Colonic mucosa (tissue), 4 donors: ENCODE results near the gene TAF1. TPM values are rescaled to one million over a fixed set of nuclear protein-coding genes. Genes with fewer than 3 reads are reported as not detected.

ENCODE experiments used
- DNase-seq: peaks from one replicate; pipeline ENCODE4 v3.0.0-alpha.2; 2020
- H3K27ac ChIP-seq: fragments of 200-600 bp; one replicate; pipeline ENCODE4 v1.8.0; 2021
- H3K27me3 ChIP-seq: fragments of 200-600 bp; one replicate; pipeline ENCODE4 v1.8.0; 2021
- H3K36me3 ChIP-seq: fragments of 200-600 bp; one replicate; pipeline ENCODE4 v1.8.0; 2021
- H3K4me1 ChIP-seq: fragments of 200-600 bp; one replicate; pipeline ENCODE4 v1.8.0; 2021; ENCODE audit warnings: mild to moderate bottlenecking
- H3K4me3 ChIP-seq: fragments of 200-600 bp; one replicate; pipeline ENCODE4 v1.8.0; 2021
- H3K9ac ChIP-seq, 2 donors: one replicate each; pipeline ENCODE4 v1.7.0; 2013; ENCODE audit warnings: control low read depth in 2 of 2, low read depth in 2 of 2, low read length in 2 of 2
- H3K9me3 ChIP-seq: fragments of 200-600 bp; one replicate; pipeline ENCODE4 v1.8.0; 2021
- intact Hi-C: fragments of 100-400 bp; cut with DNase I; formaldehyde crosslinking; loops from one replicate; pipeline ENCODE4 v1.14.1; 2022
- total RNA-seq, 2 donors: library from RNA; stranded (reverse); fragmentation: NEBNext Ultra II Directional in 1 of 2; extraction: Animal tissue kit (Norgen Biotek cat#: 25700) in 1 of 2; gene quantifications; one replicate each; pipeline ENCODE4 v1.2.1, GENCODE V29; 2021
- TF ChIP-seq, protein P1 (sequence below): fragments of 200-600 bp; IDR thresholded peaks from one replicate; pipeline ENCODE4 v1.8.0; 2022; ENCODE audit warnings: antibody characterized with exemption, mild to moderate bottlenecking
- donor health status: healthy.
- donor health status: DM: no; HTN: no; CAD: no.
- donor health status: DM: no; HTN: no; CAD: no.

Gene TAF1
- total RNA-seq, 2 donors from 2014 or later: 24.6 to 25.0 TPM

DNA sequence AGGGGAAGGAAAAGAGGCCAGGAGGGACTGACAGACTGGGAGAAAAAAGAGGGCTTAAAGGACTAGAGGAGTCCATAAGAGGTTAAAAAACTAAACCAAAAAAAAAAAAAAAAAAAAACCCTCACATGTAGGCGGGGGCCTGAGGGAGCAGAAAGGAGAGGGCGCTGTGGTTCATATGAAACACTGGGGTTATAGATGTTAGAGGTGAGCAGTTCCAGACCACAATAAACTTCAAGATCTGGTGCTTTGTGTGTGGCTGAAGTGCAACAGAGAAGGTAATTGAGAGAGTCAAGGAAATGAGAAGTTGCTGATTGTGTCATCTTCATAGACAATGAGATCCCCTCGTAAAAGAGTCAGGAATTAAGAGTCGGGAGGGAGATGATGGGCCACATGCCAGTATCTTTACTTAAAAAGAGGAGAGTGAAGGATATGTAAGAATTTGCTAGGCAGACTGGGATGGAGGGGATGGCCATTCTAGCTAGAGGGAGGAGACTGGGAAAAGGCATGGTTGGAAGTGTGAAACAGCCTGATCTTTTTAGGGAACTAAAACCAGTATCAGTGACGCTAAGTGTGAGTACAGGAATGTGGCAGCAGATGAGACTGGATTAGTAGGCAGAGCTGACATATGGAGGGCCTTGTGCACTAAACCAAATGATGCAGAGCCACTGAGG lies 148.3 kb downstream of the TAF1 start:
- H3K9ac ChIP-seq: no peak overlapping the region
- H3K4me1 ChIP-seq: no peaks in the 10 kb centered on the region
- H3K27me3 ChIP-seq: no peaks in the 10 kb centered on the region
- H3K9me3 ChIP-seq: no peaks in the 10 kb centered on the region
- no peaks in the 10 kb centered on the region for H3K36me3 ChIP-seq
- DNase-seq: no peak
- intact Hi-C loops: no loop called here
- no peak overlapping the region for H3K27ac ChIP-seq
- TF ChIP-seq, protein P1, sequence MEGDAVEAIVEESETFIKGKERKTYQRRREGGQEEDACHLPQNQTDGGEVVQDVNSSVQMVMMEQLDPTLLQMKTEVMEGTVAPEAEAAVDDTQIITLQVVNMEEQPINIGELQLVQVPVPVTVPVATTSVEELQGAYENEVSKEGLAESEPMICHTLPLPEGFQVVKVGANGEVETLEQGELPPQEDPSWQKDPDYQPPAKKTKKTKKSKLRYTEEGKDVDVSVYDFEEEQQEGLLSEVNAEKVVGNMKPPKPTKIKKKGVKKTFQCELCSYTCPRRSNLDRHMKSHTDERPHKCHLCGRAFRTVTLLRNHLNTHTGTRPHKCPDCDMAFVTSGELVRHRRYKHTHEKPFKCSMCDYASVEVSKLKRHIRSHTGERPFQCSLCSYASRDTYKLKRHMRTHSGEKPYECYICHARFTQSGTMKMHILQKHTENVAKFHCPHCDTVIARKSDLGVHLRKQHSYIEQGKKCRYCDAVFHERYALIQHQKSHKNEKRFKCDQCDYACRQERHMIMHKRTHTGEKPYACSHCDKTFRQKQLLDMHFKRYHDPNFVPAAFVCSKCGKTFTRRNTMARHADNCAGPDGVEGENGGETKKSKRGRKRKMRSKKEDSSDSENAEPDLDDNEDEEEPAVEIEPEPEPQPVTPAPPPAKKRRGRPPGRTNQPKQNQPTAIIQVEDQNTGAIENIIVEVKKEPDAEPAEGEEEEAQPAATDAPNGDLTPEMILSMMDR: no peak
- no peak overlapping the region for H3K4me3 ChIP-seq

DNA sequence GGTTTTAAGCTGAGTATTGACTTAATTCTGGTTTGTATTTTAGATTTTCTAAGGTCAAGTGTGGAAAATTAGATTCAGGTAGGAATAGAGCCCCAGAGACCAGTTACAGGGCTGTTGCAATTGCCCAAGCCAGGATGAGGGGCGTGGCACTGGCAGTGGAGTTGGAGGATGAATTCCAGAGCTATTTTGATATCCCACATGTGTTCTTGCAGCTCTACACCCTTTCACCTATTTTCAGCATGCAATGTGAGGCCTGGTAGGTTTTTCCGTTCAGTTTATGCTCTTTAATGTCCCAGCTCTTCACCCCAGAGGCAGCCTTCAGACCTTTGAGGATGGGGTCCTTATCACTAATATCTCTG lies 148.9 kb downstream of the TAF1 start:
- no peak for DNase-seq
- intact Hi-C loops: no loop called here
- Histone ChIP-seq H3K27me3 (no peaks in the 10 kb centered on the region), H3K36me3 (no peaks in the 10 kb centered on the region), H3K4me3 (no peak overlapping the region), H3K27ac (no peak overlapping the region), H3K4me1 (no peaks in the 10 kb centered on the region), H3K9ac (no peak overlapping the region), H3K9me3 (no peaks in the 10 kb centered on the region)
- TF ChIP-seq, protein P1: no peak

Other genes starting within 250 kb of the TAF1 start
- gene MED12, start 247.8 kb upstream of the TAF1 start, total RNA-seq: 10 to 100 TPM; 35.1 to 39.7 TPM
- gene NLGN3, start 221.5 kb upstream of the TAF1 start, total RNA-seq: under 1 TPM; 0.67 to 0.82 TPM
- gene GJB1, start 143.1 kb upstream of the TAF1 start, total RNA-seq: 100 to 1,000 TPM in 1 of 2 donors, 10 to 100 TPM in 1; 76.0 to 100 TPM
- 10 to 100 TPM; 16.6 to 17.4 TPM for gene ZMYM3, start 112.2 kb upstream of the TAF1 start, total RNA-seq
- 100 to 1,000 TPM; 203 to 262 TPM for gene NONO, start 82.7 kb upstream of the TAF1 start, total RNA-seq
- 1 to 10 TPM in 1 of 2 donors, under 1 TPM in 1; 0.96 to 2.5 TPM for gene ITGB1BP2, start 64.6 kb upstream of the TAF1 start, total RNA-seq
- gene OGT, start 166.7 kb downstream of the TAF1 start, total RNA-seq: 10 to 100 TPM; 75.0 to 80.6 TPM
- under 1 TPM; 0.85 to 0.99 TPM for gene GCNA, start 212.1 kb downstream of the TAF1 start, total RNA-seq